Measurements from ENCODE around the gene TMPRSS6. TPM values are rescaled to one million over a fixed set of nuclear protein-coding genes. Genes with fewer than 3 reads are reported as not detected.

Gene TMPRSS6
- total RNA-seq, 1 donor from 2014 or later = 0.53 TPM

DNA sequence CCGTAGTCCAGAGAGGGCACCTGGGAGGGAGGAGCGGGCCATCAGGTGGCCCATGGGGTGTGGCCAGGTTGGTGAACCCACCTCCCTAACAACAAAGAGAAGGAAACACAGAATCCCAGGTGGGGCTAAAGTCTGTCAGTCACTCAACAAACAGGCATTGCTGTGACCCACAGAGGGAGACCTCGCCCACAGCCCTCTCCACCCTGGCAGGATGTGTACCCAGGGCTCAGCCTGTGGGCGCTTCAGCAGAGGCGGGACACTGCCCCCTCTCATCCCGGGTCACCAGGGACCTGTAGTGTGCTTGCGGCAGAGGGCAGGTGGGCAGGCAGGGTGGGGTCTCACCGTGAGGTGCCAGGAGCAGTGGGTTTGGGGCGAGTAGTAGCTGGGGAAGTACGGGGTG lies 25.1 kb downstream of the TMPRSS6 start:
- TF ChIP-seq, protein P1, sequence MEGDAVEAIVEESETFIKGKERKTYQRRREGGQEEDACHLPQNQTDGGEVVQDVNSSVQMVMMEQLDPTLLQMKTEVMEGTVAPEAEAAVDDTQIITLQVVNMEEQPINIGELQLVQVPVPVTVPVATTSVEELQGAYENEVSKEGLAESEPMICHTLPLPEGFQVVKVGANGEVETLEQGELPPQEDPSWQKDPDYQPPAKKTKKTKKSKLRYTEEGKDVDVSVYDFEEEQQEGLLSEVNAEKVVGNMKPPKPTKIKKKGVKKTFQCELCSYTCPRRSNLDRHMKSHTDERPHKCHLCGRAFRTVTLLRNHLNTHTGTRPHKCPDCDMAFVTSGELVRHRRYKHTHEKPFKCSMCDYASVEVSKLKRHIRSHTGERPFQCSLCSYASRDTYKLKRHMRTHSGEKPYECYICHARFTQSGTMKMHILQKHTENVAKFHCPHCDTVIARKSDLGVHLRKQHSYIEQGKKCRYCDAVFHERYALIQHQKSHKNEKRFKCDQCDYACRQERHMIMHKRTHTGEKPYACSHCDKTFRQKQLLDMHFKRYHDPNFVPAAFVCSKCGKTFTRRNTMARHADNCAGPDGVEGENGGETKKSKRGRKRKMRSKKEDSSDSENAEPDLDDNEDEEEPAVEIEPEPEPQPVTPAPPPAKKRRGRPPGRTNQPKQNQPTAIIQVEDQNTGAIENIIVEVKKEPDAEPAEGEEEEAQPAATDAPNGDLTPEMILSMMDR (IDR thresholded peaks at IDR 0.05) = no peak
- no peak overlapping the region for H3K27ac ChIP-seq
- DNase-seq = no peak
- no peaks in the 10 kb centered on the region for H3K9me3 ChIP-seq
- no peaks in the 10 kb centered on the region for H3K36me3 ChIP-seq
- H3K27me3 ChIP-seq (ENCODE audit: low read depth) = no peaks in the 10 kb centered on the region
- intact Hi-C loops (cut with DNase I) = no loop called here
- no peak for ATAC-seq
- peaks cover 7% of the 10 kb centered on the region for H3K4me1 ChIP-seq
- no peak overlapping the region for H3K4me3 ChIP-seq

DNA sequence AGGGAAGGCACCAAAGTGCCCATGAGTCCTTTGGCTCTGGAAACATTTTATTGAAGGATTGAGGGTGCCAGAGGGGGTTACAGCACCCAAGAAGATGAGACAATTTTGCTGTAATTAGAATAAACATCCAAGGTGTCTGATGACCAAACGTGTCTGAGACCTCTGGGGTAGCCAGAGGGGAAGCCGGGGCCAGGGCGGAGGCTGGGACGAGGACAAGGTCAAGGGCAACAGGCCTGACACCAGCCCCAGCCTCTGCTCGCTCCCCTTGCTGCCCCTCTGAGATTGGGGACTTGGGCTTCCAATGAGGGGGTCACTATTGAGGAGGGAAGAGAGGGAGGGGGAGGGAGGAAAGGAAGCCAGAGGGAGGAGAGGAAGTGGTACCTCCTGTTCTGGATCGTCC lies 25.6 kb downstream of the TMPRSS6 start:
- Histone ChIP-seq H3K4me1 (peaks cover 12% of the 10 kb centered on the region), H3K36me3 (no peaks in the 10 kb centered on the region), H3K9me3 (no peaks in the 10 kb centered on the region), H3K4me3 (no peak overlapping the region), H3K27me3 (ENCODE audit: low read depth) (no peaks in the 10 kb centered on the region), H3K27ac (no peak overlapping the region)
- intact Hi-C loops (cut with DNase I) = no loop called here
- ATAC-seq = no peak
- no peak for DNase-seq
- TF ChIP-seq, protein P1 (IDR thresholded peaks at IDR 0.05) = no peak

DNA sequence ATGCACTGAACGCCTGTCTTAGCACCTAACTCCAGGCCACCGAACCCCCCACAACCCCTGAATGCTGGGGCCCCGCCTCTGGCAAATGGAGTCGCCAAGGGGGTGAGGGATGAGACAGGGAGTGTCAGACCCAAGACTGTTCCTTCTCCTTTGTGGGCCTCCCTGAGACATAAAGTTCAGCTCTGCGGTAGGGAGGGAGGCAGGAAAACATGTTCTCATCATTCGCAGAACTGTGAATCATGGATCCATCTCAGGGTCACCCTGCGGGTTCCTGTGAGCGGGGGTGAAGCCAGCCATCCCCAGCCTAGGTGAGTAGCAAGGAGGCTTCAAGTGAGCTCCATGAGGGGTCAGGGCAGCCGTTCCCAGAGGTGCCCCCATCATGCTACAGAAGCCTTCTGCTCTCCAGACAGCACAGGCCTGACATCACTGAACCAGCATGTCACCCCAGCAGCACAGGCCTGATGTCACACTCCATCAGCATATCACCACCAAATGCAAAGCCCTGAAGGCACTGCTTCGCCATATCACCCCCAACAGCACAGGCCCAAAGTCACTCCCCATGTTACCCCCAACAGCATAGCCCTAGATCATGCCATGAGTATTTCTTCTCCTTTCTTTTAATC lies 27.2 kb downstream of the TMPRSS6 start:
- ATAC-seq (no peak), DNase-seq (no peak)
- H3K27ac ChIP-seq = no peak overlapping the region
- intact Hi-C loops (cut with DNase I) = no loop called here
- H3K27me3 ChIP-seq (ENCODE audit: low read depth) = peaks cover 6% of the 10 kb centered on the region
- H3K9me3 ChIP-seq = no peaks in the 10 kb centered on the region
- no peak overlapping the region for H3K4me3 ChIP-seq
- H3K4me1 ChIP-seq = peaks cover 12% of the 10 kb centered on the region
- TF ChIP-seq, protein P1 (IDR thresholded peaks at IDR 0.05) = no peak
- no peaks in the 10 kb centered on the region for H3K36me3 ChIP-seq

DNA sequence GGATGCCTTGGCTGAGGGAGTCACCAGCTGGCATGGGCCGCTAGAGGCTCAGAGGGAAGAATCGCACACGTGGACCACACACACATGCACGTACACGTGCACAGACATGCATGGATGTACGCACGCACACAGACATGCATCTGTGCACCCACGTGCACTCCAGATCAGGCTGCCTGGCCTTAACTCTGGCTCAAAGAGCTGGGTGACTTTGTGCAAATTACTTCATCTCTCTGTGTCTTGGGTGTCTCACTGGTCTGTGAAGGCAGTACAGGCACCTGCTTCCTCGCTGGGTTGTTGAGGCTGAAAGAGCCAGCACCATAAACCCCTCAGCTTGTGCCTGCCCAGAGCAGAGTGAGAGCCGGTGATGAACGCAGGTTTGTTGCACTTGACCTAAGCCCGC lies 28.7 kb downstream of the TMPRSS6 start:
- DNase-seq (no peak), ATAC-seq (no peak)
- TF ChIP-seq, protein P1 (IDR thresholded peaks at IDR 0.05) = no peak
- Histone ChIP-seq H3K9me3 (no peaks in the 10 kb centered on the region), H3K27me3 (ENCODE audit: low read depth) (peaks cover 14% of the 10 kb centered on the region), H3K27ac (no peak overlapping the region), H3K4me1 (peaks cover 12% of the 10 kb centered on the region), H3K36me3 (no peaks in the 10 kb centered on the region), H3K4me3 (no peak overlapping the region)
- intact Hi-C loops (cut with DNase I) = no loop called here

DNA sequence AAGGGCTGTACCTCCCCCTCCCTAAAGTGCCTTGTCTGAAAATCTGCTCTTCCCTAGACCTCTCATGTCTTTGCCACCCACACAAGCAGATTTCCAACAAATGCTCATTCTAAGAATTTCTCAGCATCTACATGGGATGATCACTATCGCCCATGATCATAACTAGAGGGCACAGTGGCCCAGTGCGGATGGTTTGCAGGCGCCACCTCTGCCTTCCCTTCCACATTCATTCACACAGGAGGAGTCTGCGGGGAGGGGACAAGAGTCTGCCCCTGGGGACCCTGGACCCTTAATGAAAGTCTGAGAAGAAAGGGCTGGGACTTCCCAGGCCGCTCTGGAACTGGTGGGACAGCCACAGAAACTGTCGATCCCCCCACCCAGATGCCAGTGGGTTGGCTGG lies 29.1 kb downstream of the TMPRSS6 start:
- DNase-seq (no peak), ATAC-seq (no peak)
- TF ChIP-seq, protein P1 (IDR thresholded peaks at IDR 0.05) = no peak
- H3K9me3 ChIP-seq = no peaks in the 10 kb centered on the region
- H3K36me3 ChIP-seq = no peaks in the 10 kb centered on the region
- intact Hi-C loops (cut with DNase I) = no loop called here
- H3K27ac ChIP-seq = no peak overlapping the region
- peaks cover 12% of the 10 kb centered on the region for H3K4me1 ChIP-seq
- no peak overlapping the region for H3K4me3 ChIP-seq
- H3K27me3 ChIP-seq (ENCODE audit: low read depth) = peaks cover 18% of the 10 kb centered on the region
